ENCODE data around the gene WFIKKN1. TPM values are rescaled to one million over a fixed set of nuclear protein-coding genes. Genes with fewer than 3 reads are reported as not detected.

The WFIKKN1 gene
- total and polyA plus RNA-seq, 2 of the 13 experiments (the other 11 are each of a cell fraction or from before 2014, with no cell fraction given), result 1.7 to 4.9 TPM

GRCh38 chr16:621526-622105 lies 9.2 kb upstream of the WFIKKN1 start:
- ATAC-seq (no peak), DNase-seq (ENCODE audit: low spot score) (no peak), FAIRE-seq (no peak)
- intact Hi-C loops (cut with micrococcal nuclease; ENCODE audit: unreplicated experiment), result no loop called here
- H3K36me3 ChIP-seq (replicated peaks in 1 of 2; ENCODE audit: control insufficient read depth in 1 of 2, insufficient read depth in 2 of 2, low read length in 2 of 2), result no peaks in the 10 kb centered on the region
- BruUV-seq (replicated peaks), result no TSS peak
- H2AFZ ChIP-seq (ENCODE audit: low read length), result no peak overlapping the region
- H4K20me1 ChIP-seq (ENCODE audit: insufficient read depth, low read length), result no peaks in the 10 kb centered on the region
- no peak overlapping the region for H3K4me3 ChIP-seq (replicated peaks in 1 of 3; ENCODE audit: insufficient read depth in 1 of 3, low read depth in 2 of 3, low read length in 3 of 3)
- no peaks in the 10 kb centered on the region for H3K79me2 ChIP-seq (ENCODE audit: insufficient read depth, low read length)
- in situ Hi-C loops (cut with HindIII; ENCODE audit: extremely low pct_ligation_motif_present, low pct_unique_long_range_greater_than_20kb), result no loop called here
- no peaks in the 10 kb centered on the region for H3K27me3 ChIP-seq (ENCODE audit: control insufficient read depth in 1 of 2, insufficient read depth in 2 of 2, low read length in 2 of 2)
- no peak overlapping the region for H3K4me2 ChIP-seq (ENCODE audit: low read depth, low read length)
- no peak overlapping the region for H3K9ac ChIP-seq (ENCODE audit: insufficient read depth, low read depth, low read length)
- 95% methylated on average over 20 of the region's 21 CpGs for WGBS (ENCODE audit: low lambda C conversion rate)
- no peak overlapping the region for H3K27ac ChIP-seq (ENCODE audit: extremely low read length, insufficient read depth, low read length)
- ChIA-PET CTCF (ENCODE audit: low intra/inter-chr PET ratio, low total read pairs) (no interaction called here), POLR2A (no interaction called here)
- no peaks in the 10 kb centered on the region for H3K9me3 ChIP-seq (ENCODE audit: low read length)
- H3K4me1 ChIP-seq (ENCODE audit: insufficient read depth, low read length), result peaks cover 7% of the 10 kb centered on the region
- TF ChIP-seq FUBP1 (CRISPR knock-in tag; IDR thresholded peaks at IDR 0.05; ENCODE audit: borderline replicate concordance) (no peak), SNAI1 (CRISPR knock-in tag; IDR thresholded peaks at IDR 0.05; ENCODE audit: borderline replicate concordance) (no peak), RFXANK (CRISPR knock-in tag; IDR thresholded peaks at IDR 0.05) (no peak)

GRCh38 chr16:622920-623280 lies 7.9 kb upstream of the WFIKKN1 start:
- WGBS (ENCODE audit: low lambda C conversion rate), result 97% methylated on average over 15 of the region's 17 CpGs

More at GRCh38 chr16:622920-623280, 7.9 kb upstream of the WFIKKN1 start:
- in situ Hi-C loops (cut with HindIII; ENCODE audit: extremely low pct_ligation_motif_present, low pct_unique_long_range_greater_than_20kb) (no loop called here), intact Hi-C loops (cut with micrococcal nuclease; ENCODE audit: unreplicated experiment) (no loop called here)
- Histone ChIP-seq H3K4me1 (ENCODE audit: insufficient read depth, low read length) (no peaks in the 10 kb centered on the region), H2AFZ (ENCODE audit: low read length) (no peak overlapping the region), H3K9me3 (ENCODE audit: low read length) (no peaks in the 10 kb centered on the region), H3K4me2 (ENCODE audit: low read depth, low read length) (no peak overlapping the region), H3K27me3 (ENCODE audit: control insufficient read depth in 1 of 2, insufficient read depth in 2 of 2, low read length in 2 of 2) (no peaks in the 10 kb centered on the region), H3K27ac (ENCODE audit: extremely low read length, insufficient read depth, low read length) (no peak overlapping the region), H4K20me1 (ENCODE audit: insufficient read depth, low read length) (no peaks in the 10 kb centered on the region), H3K4me3 (replicated peaks in 1 of 3; ENCODE audit: insufficient read depth in 1 of 3, low read depth in 2 of 3, low read length in 3 of 3) (no peak overlapping the region), H3K36me3 (replicated peaks in 1 of 2; ENCODE audit: control insufficient read depth in 1 of 2, insufficient read depth in 2 of 2, low read length in 2 of 2) (peaks cover 0 to 4% of the 10 kb centered on the region in 2 experiments; a peak in 2 of 5 replicates), H3K9ac (ENCODE audit: insufficient read depth, low read depth, low read length) (no peak overlapping the region), H3K79me2 (ENCODE audit: insufficient read depth, low read length) (no peaks in the 10 kb centered on the region)
- POLR2A ChIA-PET, result no interaction called here
- DNase-seq (ENCODE audit: low spot score) (no peak), ATAC-seq (no peak), FAIRE-seq (no peak)
- TF ChIP-seq ZNF225 (CRISPR knock-in tag; IDR thresholded peaks at IDR 0.05), result no peak
- BruUV-seq (replicated peaks), result no TSS peak
- CTCF ChIA-PET (ENCODE audit: low intra/inter-chr PET ratio, low total read pairs), result no interaction called here
